ENCODE data around the gene ABRACL.
A peak's percentile ranks its signal among the peaks of the same experiment; 100 is the strongest.

DNA sequence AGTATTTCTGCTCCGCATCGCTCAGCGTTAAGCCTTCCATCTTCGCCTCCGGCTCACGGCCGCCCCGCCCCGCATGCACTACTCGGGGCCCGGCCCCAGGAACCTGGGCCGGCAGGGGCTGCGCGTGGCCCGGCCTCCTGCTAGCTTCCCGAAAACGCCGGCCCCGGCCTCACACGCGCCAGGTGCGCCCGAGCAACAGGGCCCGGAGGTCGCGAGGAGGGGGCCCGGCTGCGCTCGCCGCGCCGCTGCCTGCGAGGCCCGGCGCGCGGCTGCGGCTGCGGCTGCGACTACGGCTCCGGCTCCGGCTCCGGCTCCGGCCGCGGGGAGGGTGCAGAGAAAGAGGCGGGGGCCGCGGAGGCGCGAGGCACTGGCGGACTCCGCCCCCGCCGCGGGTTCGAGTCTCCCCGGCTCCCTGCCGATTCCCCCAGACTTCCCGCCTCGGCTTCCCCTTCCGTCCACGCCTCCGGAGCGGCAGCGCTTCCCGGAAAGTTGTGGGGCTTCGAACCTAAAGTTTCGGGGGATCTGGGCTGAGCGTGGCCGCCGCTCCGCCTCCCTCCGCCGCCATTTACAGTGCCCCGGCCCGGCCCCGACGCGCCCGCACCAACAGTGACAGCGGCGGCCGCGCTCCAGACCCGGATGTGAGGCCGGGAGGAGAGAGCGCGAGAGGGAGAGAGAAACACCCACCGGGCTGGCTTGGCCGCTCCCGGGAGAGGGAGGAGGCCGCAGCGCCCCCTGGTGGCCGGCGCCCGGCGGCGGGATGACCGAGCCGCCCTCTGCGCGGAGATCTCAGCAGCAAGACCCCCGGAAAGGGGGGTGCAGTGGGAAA lies 40.7 kb upstream of the ABRACL start, which contains the start of gene REPS1:
- TF ChIP-seq, protein P1, sequence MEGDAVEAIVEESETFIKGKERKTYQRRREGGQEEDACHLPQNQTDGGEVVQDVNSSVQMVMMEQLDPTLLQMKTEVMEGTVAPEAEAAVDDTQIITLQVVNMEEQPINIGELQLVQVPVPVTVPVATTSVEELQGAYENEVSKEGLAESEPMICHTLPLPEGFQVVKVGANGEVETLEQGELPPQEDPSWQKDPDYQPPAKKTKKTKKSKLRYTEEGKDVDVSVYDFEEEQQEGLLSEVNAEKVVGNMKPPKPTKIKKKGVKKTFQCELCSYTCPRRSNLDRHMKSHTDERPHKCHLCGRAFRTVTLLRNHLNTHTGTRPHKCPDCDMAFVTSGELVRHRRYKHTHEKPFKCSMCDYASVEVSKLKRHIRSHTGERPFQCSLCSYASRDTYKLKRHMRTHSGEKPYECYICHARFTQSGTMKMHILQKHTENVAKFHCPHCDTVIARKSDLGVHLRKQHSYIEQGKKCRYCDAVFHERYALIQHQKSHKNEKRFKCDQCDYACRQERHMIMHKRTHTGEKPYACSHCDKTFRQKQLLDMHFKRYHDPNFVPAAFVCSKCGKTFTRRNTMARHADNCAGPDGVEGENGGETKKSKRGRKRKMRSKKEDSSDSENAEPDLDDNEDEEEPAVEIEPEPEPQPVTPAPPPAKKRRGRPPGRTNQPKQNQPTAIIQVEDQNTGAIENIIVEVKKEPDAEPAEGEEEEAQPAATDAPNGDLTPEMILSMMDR (IDR thresholded peaks at IDR 0.05) = peak; percentile 85
- TF ChIP-seq, protein P2, sequence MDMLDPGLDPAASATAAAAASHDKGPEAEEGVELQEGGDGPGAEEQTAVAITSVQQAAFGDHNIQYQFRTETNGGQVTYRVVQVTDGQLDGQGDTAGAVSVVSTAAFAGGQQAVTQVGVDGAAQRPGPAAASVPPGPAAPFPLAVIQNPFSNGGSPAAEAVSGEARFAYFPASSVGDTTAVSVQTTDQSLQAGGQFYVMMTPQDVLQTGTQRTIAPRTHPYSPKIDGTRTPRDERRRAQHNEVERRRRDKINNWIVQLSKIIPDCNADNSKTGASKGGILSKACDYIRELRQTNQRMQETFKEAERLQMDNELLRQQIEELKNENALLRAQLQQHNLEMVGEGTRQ (IDR thresholded peaks at IDR 0.05) = no peak
- TF ChIP-seq HDAC2 (IDR thresholded peaks at IDR 0.05) = no peak
- no peak for TF ChIP-seq RFX5 (IDR thresholded peaks at IDR 0.05)
- peak; percentile 42 for TF ChIP-seq CHD2 (IDR thresholded peaks at IDR 0.05; ENCODE audit: low read length, partially characterized antibody)
- TF ChIP-seq, protein P3, sequence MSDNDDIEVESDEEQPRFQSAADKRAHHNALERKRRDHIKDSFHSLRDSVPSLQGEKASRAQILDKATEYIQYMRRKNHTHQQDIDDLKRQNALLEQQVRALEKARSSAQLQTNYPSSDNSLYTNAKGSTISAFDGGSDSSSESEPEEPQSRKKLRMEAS (IDR thresholded peaks at IDR 0.05) = peak; percentile 50
- peak; percentile 41 for TF ChIP-seq POLR2A (IDR thresholded peaks at IDR 0.05; ENCODE audit: low read length)
- no peak for TF ChIP-seq ZFP36 (IDR thresholded peaks at IDR 0.05; ENCODE audit: borderline replicate concordance, partially characterized antibody)
- TF ChIP-seq EP300 (IDR thresholded peaks at IDR 0.05) = no peak
- TF ChIP-seq, protein P4, sequence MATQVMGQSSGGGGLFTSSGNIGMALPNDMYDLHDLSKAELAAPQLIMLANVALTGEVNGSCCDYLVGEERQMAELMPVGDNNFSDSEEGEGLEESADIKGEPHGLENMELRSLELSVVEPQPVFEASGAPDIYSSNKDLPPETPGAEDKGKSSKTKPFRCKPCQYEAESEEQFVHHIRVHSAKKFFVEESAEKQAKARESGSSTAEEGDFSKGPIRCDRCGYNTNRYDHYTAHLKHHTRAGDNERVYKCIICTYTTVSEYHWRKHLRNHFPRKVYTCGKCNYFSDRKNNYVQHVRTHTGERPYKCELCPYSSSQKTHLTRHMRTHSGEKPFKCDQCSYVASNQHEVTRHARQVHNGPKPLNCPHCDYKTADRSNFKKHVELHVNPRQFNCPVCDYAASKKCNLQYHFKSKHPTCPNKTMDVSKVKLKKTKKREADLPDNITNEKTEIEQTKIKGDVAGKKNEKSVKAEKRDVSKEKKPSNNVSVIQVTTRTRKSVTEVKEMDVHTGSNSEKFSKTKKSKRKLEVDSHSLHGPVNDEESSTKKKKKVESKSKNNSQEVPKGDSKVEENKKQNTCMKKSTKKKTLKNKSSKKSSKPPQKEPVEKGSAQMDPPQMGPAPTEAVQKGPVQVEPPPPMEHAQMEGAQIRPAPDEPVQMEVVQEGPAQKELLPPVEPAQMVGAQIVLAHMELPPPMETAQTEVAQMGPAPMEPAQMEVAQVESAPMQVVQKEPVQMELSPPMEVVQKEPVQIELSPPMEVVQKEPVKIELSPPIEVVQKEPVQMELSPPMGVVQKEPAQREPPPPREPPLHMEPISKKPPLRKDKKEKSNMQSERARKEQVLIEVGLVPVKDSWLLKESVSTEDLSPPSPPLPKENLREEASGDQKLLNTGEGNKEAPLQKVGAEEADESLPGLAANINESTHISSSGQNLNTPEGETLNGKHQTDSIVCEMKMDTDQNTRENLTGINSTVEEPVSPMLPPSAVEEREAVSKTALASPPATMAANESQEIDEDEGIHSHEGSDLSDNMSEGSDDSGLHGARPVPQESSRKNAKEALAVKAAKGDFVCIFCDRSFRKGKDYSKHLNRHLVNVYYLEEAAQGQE (IDR thresholded peaks at IDR 0.05) = peak; percentile 43; the same call in 1 of the 2 replicates
- TF ChIP-seq RARB (CRISPR knock-in tag; IDR thresholded peaks at IDR 0.05) = no peak

Measured in A549 (cell line).